Sigmoid colon (tissue), 4 donors: Measurements from ENCODE around the gene PDE1C.

Experiments
- CTCF ChIP-seq, 4 experiments: fragments of 450-650 bp in 3 of 4; fragments of 200-600 bp in 1 of 4; IDR thresholded peaks; one replicate each; pipeline ENCODE4 v1.5.1; 2016 to 2019; ENCODE audit warnings: antibody characterized with exemption in 4 of 4, mild to moderate bottlenecking in 3 of 4, moderate library complexity in 2 of 4
- EP300 ChIP-seq, 4 donors: sonication (generic); formaldehyde crosslinking; IDR thresholded peaks; one replicate each; pipeline ENCODE4 v1.6.1; 2017; ENCODE audit warnings: antibody characterized with exemption in 4 of 4
- POLR2A ChIP-seq, 2 donors: fragments of 450-650 bp; IDR thresholded peaks; one replicate each; pipeline ENCODE4 v1.6.1; 2016; ENCODE audit warnings: antibody characterized with exemption in 2 of 2, mild to moderate bottlenecking in 2 of 2, moderate library complexity in 2 of 2
- POLR2AphosphoS5 ChIP-seq, 4 donors: sonication (generic); formaldehyde crosslinking; IDR thresholded peaks; one replicate each; pipeline ENCODE4 v1.6.1; 2017; ENCODE audit warnings: antibody characterized with exemption in 4 of 4

DNA sequence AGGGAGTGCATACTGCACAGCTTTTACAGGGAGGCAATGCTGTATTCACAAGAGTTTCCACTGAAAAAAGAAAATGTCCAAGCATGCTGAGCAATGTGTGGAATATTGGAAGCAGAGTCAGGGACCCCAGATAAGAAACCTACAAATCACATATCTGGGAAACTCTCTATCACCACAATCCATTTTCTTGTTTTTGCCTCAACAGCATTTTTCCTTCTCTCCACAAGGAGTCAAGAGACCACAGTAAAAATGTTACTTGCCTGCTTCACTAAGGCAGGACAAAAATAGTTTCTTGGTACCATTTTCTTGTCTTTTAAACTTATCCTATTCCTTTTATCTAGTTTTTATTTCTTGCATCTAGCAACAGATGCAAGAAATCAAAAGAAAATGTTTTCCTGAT is 19.5 kb upstream of the PDE1C start:
- TF ChIP-seq CTCF (IDR thresholded peaks at IDR 0.05) (no peak), POLR2A (IDR thresholded peaks at IDR 0.05) (no peak), POLR2AphosphoS5 (IDR thresholded peaks at IDR 0.05) (no peak), EP300 (IDR thresholded peaks at IDR 0.05) (no peak)
